Measurements from ENCODE around the gene WDFY2. TPM values are rescaled to one million over a fixed set of nuclear protein-coding genes. Genes with fewer than 3 reads are reported as not detected.
"Not testable (repeated sequence)": the region's sequence is repeated elsewhere in the genome, so short reads cannot be mapped to it uniquely, and the experiment has no call there.

Gene WDFY2
- total RNA-seq, 3 donors from 2014 or later (not counting 1 experiment from before 2014, with no cell fraction given) = 29.5 to 32.1 (median 31.3) TPM

GRCh38 chr13:51541037-51541436 is 43.2 kb upstream of the WDFY2 start:
- no peaks in the 10 kb centered on the region for H3K36me3 ChIP-seq (ENCODE audit: control insufficient read depth, insufficient read depth, low read length)
- H3K9me3 ChIP-seq (ENCODE audit: control insufficient read depth, insufficient read depth, low read length) = no peaks in the 10 kb centered on the region
- H3K36me3 Mint-ChIP-seq = no peaks in the 10 kb centered on the region
- no peaks in the 10 kb centered on the region for H3K9me3 Mint-ChIP-seq
- H3K27ac Mint-ChIP-seq = no peak overlapping the region
- no peak overlapping the region for H3K4me3 ChIP-seq (ENCODE audit: low read length)
- no peaks in the 10 kb centered on the region for H3K4me1 ChIP-seq (ENCODE audit: control insufficient read depth, insufficient read depth, low read length)
- intact Hi-C loops (cut with micrococcal nuclease) = no loop called here
- no peak overlapping the region for H3K27ac ChIP-seq (ENCODE audit: low read length)
- H3K4me1 Mint-ChIP-seq = peaks cover 0 to 25% of the 10 kb centered on the region in 2 donors
- no peak overlapping the region for H3K4me3 Mint-ChIP-seq
- H3K27me3 Mint-ChIP-seq (ENCODE audit: low read depth in 2 of 2) = no peaks in the 10 kb centered on the region
- ATAC-seq = no peak
- WGBS (ENCODE audit: insufficient coverage) = 100% methylated on average over 3 of the region's 3 CpGs
- H3K27me3 ChIP-seq (ENCODE audit: control insufficient read depth, insufficient read depth, low read length) = no peaks in the 10 kb centered on the region
- TF ChIP-seq CTCF (IDR thresholded peaks at IDR 0.05) = no peak
- no peak for DNase-seq

GRCh38 chr13:51541809-51542258 is 42.4 kb upstream of the WDFY2 start:
- Histone ChIP-seq H3K36me3 (ENCODE audit: control insufficient read depth, insufficient read depth, low read length) (no peaks in the 10 kb centered on the region), H3K27me3 (ENCODE audit: control insufficient read depth, insufficient read depth, low read length) (no peaks in the 10 kb centered on the region), H3K4me1 (ENCODE audit: control insufficient read depth, insufficient read depth, low read length) (no peaks in the 10 kb centered on the region), H3K9me3 (ENCODE audit: control insufficient read depth, insufficient read depth, low read length) (no peaks in the 10 kb centered on the region), H3K27ac (ENCODE audit: low read length) (no peak overlapping the region), H3K4me3 (ENCODE audit: low read length) (no peak overlapping the region)
- no peaks in the 10 kb centered on the region for H3K9me3 Mint-ChIP-seq
- no peak overlapping the region for H3K4me3 Mint-ChIP-seq
- peaks cover 0 to 25% of the 10 kb centered on the region in 2 donors for H3K4me1 Mint-ChIP-seq
- no peak for TF ChIP-seq CTCF (IDR thresholded peaks at IDR 0.05)
- no peaks in the 10 kb centered on the region for H3K36me3 Mint-ChIP-seq
- no peak overlapping the region for H3K27ac Mint-ChIP-seq
- WGBS (ENCODE audit: insufficient coverage) = 82% methylated on average over 3 of the region's 6 CpGs
- no peak for DNase-seq
- intact Hi-C loops (cut with micrococcal nuclease) = no loop called here
- H3K27me3 Mint-ChIP-seq (ENCODE audit: low read depth in 2 of 2) = no peaks in the 10 kb centered on the region
- no peak for ATAC-seq

DNA sequence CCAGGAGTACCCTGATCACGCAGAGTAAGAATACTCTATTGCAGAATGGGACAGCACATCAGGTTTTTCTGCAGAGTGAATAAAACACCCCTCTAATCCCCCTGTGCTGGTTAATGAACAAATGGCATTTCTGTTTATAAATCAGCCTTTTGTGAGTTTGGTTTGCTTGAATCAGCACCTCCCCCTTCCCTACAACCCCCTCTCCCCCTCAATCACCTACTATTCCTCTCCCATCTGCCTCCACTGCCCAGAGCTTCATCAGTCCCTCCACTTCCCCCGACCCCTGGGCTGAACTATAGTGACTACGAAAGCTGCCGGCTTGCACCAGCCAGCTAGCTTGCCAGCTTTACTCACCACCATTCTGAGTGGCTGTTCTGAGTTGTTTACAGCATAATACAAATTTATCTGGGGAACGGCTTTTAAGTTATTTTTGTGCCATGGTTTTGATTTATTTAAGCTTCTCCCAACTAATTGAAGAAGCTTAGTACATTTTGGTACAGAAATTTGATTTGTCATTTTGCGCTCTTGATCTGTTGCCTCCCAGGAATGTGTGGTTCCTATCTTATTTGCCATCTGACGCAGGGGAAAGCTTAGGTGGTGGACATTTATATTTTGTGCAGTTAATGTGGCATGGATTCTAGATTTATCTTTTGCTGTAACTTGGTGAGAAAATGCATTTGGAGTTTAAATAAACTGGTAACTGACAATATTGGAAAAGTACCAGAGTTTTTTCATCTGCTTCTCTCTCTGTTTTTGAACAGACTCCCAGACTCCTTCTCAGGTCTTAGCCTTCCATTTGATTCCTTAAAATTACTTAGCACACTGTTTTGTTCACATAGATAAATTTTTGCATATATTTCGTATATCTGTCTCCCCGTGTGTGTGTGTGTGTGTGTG is 41.7 kb upstream of the WDFY2 start:
- Mint-ChIP-seq H3K27ac (no peak overlapping the region), H3K4me3 (no peak overlapping the region), H3K36me3 (no peaks in the 10 kb centered on the region), H3K9me3 (no peaks in the 10 kb centered on the region), H3K4me1 (peaks cover 0 to 21% of the 10 kb centered on the region in 2 donors), H3K27me3 (ENCODE audit: low read depth in 2 of 2) (no peaks in the 10 kb centered on the region)
- ATAC-seq (no peak), DNase-seq (no peak)
- no peaks in the 10 kb centered on the region for H3K36me3 ChIP-seq (ENCODE audit: control insufficient read depth, insufficient read depth, low read length)
- 86% methylated on average over 6 of the region's 9 CpGs for WGBS (ENCODE audit: insufficient coverage)
- TF ChIP-seq CTCF (IDR thresholded peaks at IDR 0.05) = no peak
- H3K27ac ChIP-seq (ENCODE audit: low read length) = no peak overlapping the region
- no peaks in the 10 kb centered on the region for H3K4me1 ChIP-seq (ENCODE audit: control insufficient read depth, insufficient read depth, low read length)
- no peaks in the 10 kb centered on the region for H3K27me3 ChIP-seq (ENCODE audit: control insufficient read depth, insufficient read depth, low read length)
- no peaks in the 10 kb centered on the region for H3K9me3 ChIP-seq (ENCODE audit: control insufficient read depth, insufficient read depth, low read length)
- intact Hi-C loops (cut with micrococcal nuclease) = no loop called here
- no peak overlapping the region for H3K4me3 ChIP-seq (ENCODE audit: low read length)

- 90% methylated on average over 2 of the region's 3 CpGs for WGBS (ENCODE audit: insufficient coverage)
- peaks cover 0 to 16% of the 10 kb centered on the region in 2 donors for H3K4me1 Mint-ChIP-seq
- H3K27ac Mint-ChIP-seq; H3K9me3 ChIP-seq (ENCODE audit: control insufficient read depth, insufficient read depth, low read length); ATAC-seq; H3K36me3 ChIP-seq (ENCODE audit: control insufficient read depth, insufficient read depth, low read length); H3K4me3 ChIP-seq (ENCODE audit: low read length); H3K27me3 ChIP-seq (ENCODE audit: control insufficient read depth, insufficient read depth, low read length); H3K27ac ChIP-seq (ENCODE audit: low read length); H3K9me3 Mint-ChIP-seq; H3K4me1 ChIP-seq (ENCODE audit: control insufficient read depth, insufficient read depth, low read length); DNase-seq; H3K36me3 Mint-ChIP-seq; H3K27me3 Mint-ChIP-seq (ENCODE audit: low read depth in 2 of 2); intact Hi-C loops (cut with micrococcal nuclease); H3K4me3 Mint-ChIP-seq: not testable (repeated sequence)
These were observed 38.8 kb upstream of the WDFY2 start for GRCh38 chr13:51545446-51545845.
